ENCODE measurements around the gene DLG5.

DNA sequence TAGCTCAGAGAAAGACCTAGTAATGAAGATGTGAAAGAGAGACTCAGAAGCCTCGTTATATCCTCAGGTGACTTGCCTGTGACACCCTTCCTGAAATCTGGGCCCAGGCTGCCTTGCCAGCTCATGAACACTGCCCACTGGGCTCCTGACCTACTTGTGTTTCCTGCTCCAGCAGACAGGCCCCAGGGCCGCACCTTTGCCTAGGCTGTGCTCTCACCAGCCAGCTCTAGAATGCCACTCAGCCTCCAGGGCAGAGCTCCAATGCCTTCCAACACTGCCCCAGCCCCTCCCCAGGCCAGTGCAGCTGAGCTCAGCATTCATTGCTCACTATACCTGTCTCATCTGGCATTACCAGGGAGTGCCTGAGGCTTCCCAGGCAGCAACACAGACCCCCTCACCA, 94.3 kb downstream of the DLG5 start:
- TF ChIP-seq CTCF (IDR thresholded peaks at IDR 0.05) (no peak), POLR2A (IDR thresholded peaks at IDR 0.05) (no peak)
